Activated CD4-positive, alpha-beta memory T cell treated with anti-CD3 and anti-CD28 coated beads, Interleukin-2, amount 10 ng/mL, durations not matched to agents 7 days and 5 days (primary cell): Measurements from ENCODE around the gene RPL37. TPM values are rescaled to one million over a fixed set of nuclear protein-coding genes. Genes with fewer than 3 reads are reported as not detected.
A peak's percentile ranks its signal among the peaks of the same experiment; 100 is the strongest.
"Not testable (repeated sequence)": the region's sequence is repeated elsewhere in the genome, so short reads cannot be mapped to it uniquely, and the experiment has no call there.

Source experiments
- CTCF ChIA-PET: fragments of 350-600 bp; sonication (Branson Sonifier 250); formaldehyde crosslinking; loops from one replicate; lab custom pipeline; 2021; ENCODE audit warnings: antibody characterized with exemption, inconsistent platforms; lab: Charles Lee
- POLR2A ChIA-PET: fragments of 350-600 bp; sonication (Branson Sonifier 250); formaldehyde crosslinking; loops from one replicate; lab custom pipeline; 2021; ENCODE audit warnings: antibody characterized with exemption; lab: Charles Lee
- DNase-seq: peaks from one replicate; pipeline ENCODE4 v3.0.0-alpha.2; 2020
- H3K27ac Mint-ChIP-seq: one replicate; pipeline ENCODE4 v1.8.0; 2021; ENCODE audit warnings: mild to moderate bottlenecking, mixed read lengths
- H3K27me3 Mint-ChIP-seq: one replicate; pipeline ENCODE4 v1.8.0; 2021; ENCODE audit warnings: mixed read lengths
- H3K36me3 Mint-ChIP-seq: one replicate; pipeline ENCODE4 v1.8.0; 2021; ENCODE audit warnings: low read depth, mixed read lengths
- H3K4me1 Mint-ChIP-seq: one replicate; pipeline ENCODE4 v1.8.0; 2021; ENCODE audit warnings: mixed read lengths
- H3K4me3 Mint-ChIP-seq: one replicate; pipeline ENCODE4 v1.8.0; 2021; ENCODE audit warnings: mild to moderate bottlenecking, mixed read lengths
- H3K9me3 Mint-ChIP-seq: one replicate; pipeline ENCODE4 v1.8.0; 2021; ENCODE audit warnings: mixed read lengths
- total RNA-seq, 2 experiments: library from RNA; stranded (reverse); gene quantifications; one replicate each; pipeline ENCODE4 v1.2.3, GENCODE V29; 2021

RPL37 gene
- 1,000 to 10,000 TPM; 1,494 to 1,565 TPM for total RNA-seq

GRCh38 chr5:40834849-40835787 is at the start of gene RPL37:
Gene RPL37, minus strand, starts transcription at chr5:40835222. Its CDS starts 37 bp downstream, at chr5:40835185.
- H3K4me1 Mint-ChIP-seq = peaks cover 67% of the 10 kb centered on the region
- peak within 1 kb of the TSS; percentile 98 for H3K27ac Mint-ChIP-seq
- DNase-seq = peak; percentile 94

GRCh38 chr5:40883051-40883450 is 48.0 kb upstream of the RPL37 start:
- H3K4me3 Mint-ChIP-seq, DNase-seq, H3K36me3 Mint-ChIP-seq, CTCF ChIA-PET, H3K27me3 Mint-ChIP-seq, POLR2A ChIA-PET, H3K9me3 Mint-ChIP-seq, H3K4me1 Mint-ChIP-seq, H3K27ac Mint-ChIP-seq: not testable (repeated sequence)

More at GRCh38 chr5:40834849-40835787, at the start of gene RPL37:
- Mint-ChIP-seq H3K9me3 (no peaks in the 10 kb centered on the region), H3K4me3 (peak within 1 kb of the TSS; percentile 99), H3K36me3 (peaks cover 54% of the 10 kb centered on the region), H3K27me3 (no peaks in the 10 kb centered on the region)
- ChIA-PET CTCF (no interaction called here), POLR2A (interaction anchor here (0.6 to 4.5 kb wide), 13 partner anchors 9 to 1035 kb away, joined by 3 to 19 read pairs (median 4); partner anchors contain the start of genes OXCT1, PRKAA1 and TTC33)

GRCh38 chr5:40882291-40882690 is 47.3 kb upstream of the RPL37 start:
- peaks cover 2% of the 10 kb centered on the region for H3K36me3 Mint-ChIP-seq
- H3K9me3 Mint-ChIP-seq = no peaks in the 10 kb centered on the region
- H3K4me1 Mint-ChIP-seq = peaks cover 3% of the 10 kb centered on the region
- H3K27me3 Mint-ChIP-seq = peaks cover 5% of the 10 kb centered on the region
- H3K4me3 Mint-ChIP-seq = no peak overlapping the region
- ChIA-PET POLR2A (no interaction called here), CTCF (no interaction called here)
- no peak for DNase-seq
- H3K27ac Mint-ChIP-seq = no peak overlapping the region

- H3K9me3 Mint-ChIP-seq = no peaks in the 10 kb centered on the region
- CTCF ChIA-PET = interaction anchor here (1.0 kb wide), 2 partner anchors 36 to 155 kb away, joined by 4 read pairs; no protein-coding TSS in a partner anchor
- H3K27ac Mint-ChIP-seq = no peak overlapping the region
- no peak overlapping the region for H3K4me3 Mint-ChIP-seq
- H3K27me3 Mint-ChIP-seq = peaks cover 1% of the 10 kb centered on the region
- POLR2A ChIA-PET = no interaction called here
- H3K4me1 Mint-ChIP-seq = peaks cover 3% of the 10 kb centered on the region
- no peak for DNase-seq
- H3K36me3 Mint-ChIP-seq = peaks cover 2% of the 10 kb centered on the region
Measured at GRCh38 chr5:40879163-40879942, 44.3 kb upstream of the RPL37 start.

- CTCF ChIA-PET = no interaction called here
- no peak for DNase-seq
- Mint-ChIP-seq H3K27me3 (peaks cover 1% of the 10 kb centered on the region), H3K9me3 (no peaks in the 10 kb centered on the region), H3K4me1 (peaks cover 3% of the 10 kb centered on the region), H3K36me3 (peaks cover 2% of the 10 kb centered on the region), H3K27ac (no peak overlapping the region), H3K4me3 (no peak overlapping the region)
- POLR2A ChIA-PET = no interaction called here
Measured at GRCh38 chr5:40877371-40877988, 42.5 kb upstream of the RPL37 start.

- Mint-ChIP-seq H3K4me3 (no peak overlapping the region), H3K4me1 (peaks cover 3% of the 10 kb centered on the region), H3K27ac (no peak overlapping the region), H3K9me3 (no peaks in the 10 kb centered on the region), H3K36me3 (peaks cover 2% of the 10 kb centered on the region), H3K27me3 (peaks cover 1% of the 10 kb centered on the region)
- ChIA-PET POLR2A (no interaction called here), CTCF (interaction anchor here (1.1 kb wide), 1 partner anchor 120 kb away, joined by 4 read pairs; no protein-coding TSS in a partner anchor)
- no peak for DNase-seq
Measured at GRCh38 chr5:40875958-40876357, 40.9 kb upstream of the RPL37 start.

- peaks cover 1% of the 10 kb centered on the region for H3K27me3 Mint-ChIP-seq
- CTCF ChIA-PET = no interaction called here
- POLR2A ChIA-PET = no interaction called here
- DNase-seq = no peak
- H3K27ac Mint-ChIP-seq = no peak overlapping the region
- H3K9me3 Mint-ChIP-seq = no peaks in the 10 kb centered on the region
- H3K36me3 Mint-ChIP-seq = peaks cover 2% of the 10 kb centered on the region
- H3K4me1 Mint-ChIP-seq = peaks cover 3% of the 10 kb centered on the region
- no peak overlapping the region for H3K4me3 Mint-ChIP-seq
Measured at GRCh38 chr5:40873286-40873880, 38.4 kb upstream of the RPL37 start.

GRCh38 chr5:40872253-40872652 is 37.2 kb upstream of the RPL37 start:
- CTCF ChIA-PET, H3K36me3 Mint-ChIP-seq, H3K27ac Mint-ChIP-seq: not testable (repeated sequence)

GRCh38 chr5:40871177-40871576 is 36.2 kb upstream of the RPL37 start:
- H3K4me3 Mint-ChIP-seq = no peak overlapping the region
- CTCF ChIA-PET = interaction anchor here (0.6 to 0.9 kb wide), 3 partner anchors 12 to 111 kb away, joined by 3 to 4 read pairs (median 3); no protein-coding TSS in a partner anchor
- no peak for DNase-seq
- POLR2A ChIA-PET = no interaction called here
- peaks cover 3% of the 10 kb centered on the region for H3K27me3 Mint-ChIP-seq
- no peaks in the 10 kb centered on the region for H3K36me3 Mint-ChIP-seq
- H3K27ac Mint-ChIP-seq = no peak overlapping the region
- H3K9me3 Mint-ChIP-seq = no peaks in the 10 kb centered on the region
- no peaks in the 10 kb centered on the region for H3K4me1 Mint-ChIP-seq

More at GRCh38 chr5:40872253-40872652, 37.2 kb upstream of the RPL37 start:
- H3K4me3 Mint-ChIP-seq, H3K27me3 Mint-ChIP-seq, POLR2A ChIA-PET, DNase-seq, H3K9me3 Mint-ChIP-seq, H3K4me1 Mint-ChIP-seq: not testable (repeated sequence)

- Mint-ChIP-seq H3K27me3 (peaks cover 3% of the 10 kb centered on the region), H3K4me3 (no peak overlapping the region), H3K36me3 (no peaks in the 10 kb centered on the region), H3K4me1 (no peaks in the 10 kb centered on the region), H3K27ac (no peak overlapping the region), H3K9me3 (peaks cover 6% of the 10 kb centered on the region)
- DNase-seq = no peak
- ChIA-PET POLR2A (no interaction called here), CTCF (no interaction called here)
Measured at GRCh38 chr5:40869384-40869783, 34.4 kb upstream of the RPL37 start.

- Mint-ChIP-seq H3K9me3 (peaks cover 6% of the 10 kb centered on the region), H3K4me1 (no peaks in the 10 kb centered on the region), H3K27ac (no peak overlapping the region), H3K36me3 (no peaks in the 10 kb centered on the region), H3K4me3 (no peak overlapping the region), H3K27me3 (peaks cover 3% of the 10 kb centered on the region)
- ChIA-PET POLR2A (no interaction called here), CTCF (no interaction called here)
- no peak for DNase-seq
Measured at GRCh38 chr5:40866844-40867243, 31.8 kb upstream of the RPL37 start.

GRCh38 chr5:40865004-40865403 is 30.0 kb upstream of the RPL37 start:
- H3K4me3 Mint-ChIP-seq, H3K27ac Mint-ChIP-seq, H3K36me3 Mint-ChIP-seq, H3K4me1 Mint-ChIP-seq, CTCF ChIA-PET, POLR2A ChIA-PET, DNase-seq, H3K9me3 Mint-ChIP-seq, H3K27me3 Mint-ChIP-seq: not testable (repeated sequence)
